GM18861 (cell line): ENCODE data around the gene ALK.

Source experiments
- ATAC-seq: cut with Tn5 transposase; IDR thresholded peaks from one replicate; pipeline ENCODE4 v1.9.1; 2021; ENCODE audit not compliant: unreplicated experiment

The ALK gene

DNA sequence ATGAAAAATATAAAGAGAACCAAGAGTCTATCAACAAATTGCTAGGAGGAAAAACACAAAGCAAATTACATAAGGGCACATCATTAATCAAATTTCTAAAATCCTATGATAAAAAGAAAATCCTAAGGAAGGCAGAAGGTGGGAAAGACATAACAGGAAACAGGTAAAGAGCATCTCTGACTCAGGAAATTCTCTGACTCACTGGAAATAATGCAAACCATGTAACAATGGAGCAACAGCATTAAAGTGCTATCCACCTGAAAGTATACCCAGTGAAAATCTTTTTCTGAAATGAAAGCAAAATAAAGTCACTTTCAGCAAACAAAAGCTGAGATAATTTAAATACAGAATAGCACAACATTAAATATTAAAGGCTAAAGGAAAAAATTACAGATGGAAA, 10.9 kb downstream of the ALK start:
- no peak for ATAC-seq

GRCh38 chr2:29902356-29902755, 19.0 kb downstream of the ALK start:
- ATAC-seq = no peak

GRCh38 chr2:29900971-29901633, 20.3 kb downstream of the ALK start:
- ATAC-seq = no peak

GRCh38 chr2:29898999-29899398, 22.4 kb downstream of the ALK start:
- ATAC-seq = no peak

DNA sequence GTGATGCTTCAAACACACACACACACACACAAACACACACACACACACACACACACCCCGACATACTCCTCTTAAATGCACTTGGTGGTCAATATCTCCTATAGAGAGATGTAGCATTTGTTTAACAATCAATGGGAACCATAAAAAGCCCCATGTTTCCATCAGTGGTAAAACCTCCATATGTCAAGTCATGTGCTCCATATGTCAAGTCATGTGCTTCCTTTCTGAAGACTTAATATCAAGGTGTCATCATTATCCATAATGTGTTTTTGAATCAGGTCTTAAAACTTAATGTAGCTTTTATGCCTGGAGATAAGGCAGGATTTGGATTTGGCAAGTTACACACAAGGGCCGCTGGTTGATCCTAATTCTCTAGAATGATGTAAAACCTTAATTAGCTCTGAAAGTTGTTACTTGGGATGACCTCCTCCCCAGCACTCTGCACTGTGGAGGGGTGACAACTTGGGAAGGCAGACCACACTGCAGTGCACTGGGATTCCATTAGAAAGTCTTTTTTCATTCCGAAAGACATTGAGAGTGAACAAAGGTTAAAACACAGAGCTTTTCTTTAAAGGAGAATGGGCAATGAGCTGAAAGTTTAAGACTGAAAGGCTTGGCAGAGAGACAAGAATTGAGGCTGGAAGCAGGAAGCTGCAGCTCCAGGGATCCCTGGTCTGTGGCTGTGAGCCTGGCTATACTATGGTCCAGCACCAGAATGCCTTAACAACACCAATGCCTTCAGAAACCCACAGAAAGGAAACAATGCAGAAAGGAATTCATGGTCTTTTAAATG, 26.4 kb downstream of the ALK start:
- ATAC-seq = no peak

DNA sequence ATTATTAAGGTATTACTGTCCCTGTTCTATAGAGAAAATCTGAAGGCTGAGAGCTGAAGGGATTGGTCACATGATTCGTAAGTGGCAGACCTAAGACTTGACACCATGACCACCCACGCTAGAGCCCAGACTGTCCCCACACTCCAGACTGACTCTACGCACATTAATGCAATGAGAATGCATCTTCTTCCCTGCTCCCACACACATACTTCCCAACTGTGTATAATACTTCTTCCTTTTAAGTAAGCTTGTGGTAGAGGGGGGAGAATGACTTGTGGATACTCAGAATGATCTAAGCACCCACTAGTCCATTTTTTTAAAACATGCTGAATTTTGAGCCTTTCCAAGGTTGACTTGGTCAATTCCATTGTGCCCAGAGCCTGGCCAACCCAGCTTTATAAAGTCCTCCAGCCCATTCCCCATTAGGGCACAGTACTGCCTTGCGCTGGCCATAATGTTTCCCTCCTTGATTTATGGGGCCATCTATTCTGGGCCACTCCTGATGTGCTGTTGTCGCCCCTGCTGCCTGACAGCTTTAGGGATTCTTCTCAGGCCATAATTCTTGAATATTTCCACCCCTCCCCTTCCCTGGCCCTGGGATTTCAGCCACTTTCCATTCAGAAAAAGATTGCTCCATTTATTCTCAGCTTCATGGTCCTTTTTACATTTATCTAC, 28.7 kb downstream of the ALK start:
- ATAC-seq = no peak

DNA sequence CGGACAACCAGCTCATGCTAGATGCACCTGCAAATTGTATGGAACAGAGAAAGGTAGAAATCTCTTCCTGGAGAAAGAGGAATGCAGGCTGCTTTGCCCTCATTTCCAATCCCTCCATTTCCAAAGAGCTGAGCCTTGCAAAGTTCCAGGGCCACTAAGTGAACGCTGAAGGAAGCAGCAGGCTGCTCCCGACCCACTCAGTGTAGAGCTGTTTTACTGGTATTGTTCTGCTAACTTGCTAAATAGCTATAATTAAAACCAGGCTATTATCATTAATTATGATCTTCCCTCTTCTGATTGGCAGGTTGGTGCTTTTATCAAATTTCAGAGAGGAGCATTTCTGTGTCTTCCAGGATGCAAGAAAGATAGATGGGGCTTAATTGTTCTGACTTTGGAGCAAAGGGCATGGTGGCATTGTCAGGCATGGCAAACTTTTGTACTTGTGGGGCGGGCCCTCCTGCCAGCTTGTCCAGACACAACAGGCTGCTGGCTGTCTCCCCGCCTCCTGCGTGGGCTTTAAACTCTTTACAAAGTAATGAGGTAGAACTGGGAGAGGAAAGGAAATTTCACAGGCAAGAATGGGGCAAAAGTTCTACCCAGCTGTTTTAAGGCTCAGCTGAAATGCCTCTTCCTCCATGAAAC, 40.2 kb downstream of the ALK start:
- no peak for ATAC-seq

DNA sequence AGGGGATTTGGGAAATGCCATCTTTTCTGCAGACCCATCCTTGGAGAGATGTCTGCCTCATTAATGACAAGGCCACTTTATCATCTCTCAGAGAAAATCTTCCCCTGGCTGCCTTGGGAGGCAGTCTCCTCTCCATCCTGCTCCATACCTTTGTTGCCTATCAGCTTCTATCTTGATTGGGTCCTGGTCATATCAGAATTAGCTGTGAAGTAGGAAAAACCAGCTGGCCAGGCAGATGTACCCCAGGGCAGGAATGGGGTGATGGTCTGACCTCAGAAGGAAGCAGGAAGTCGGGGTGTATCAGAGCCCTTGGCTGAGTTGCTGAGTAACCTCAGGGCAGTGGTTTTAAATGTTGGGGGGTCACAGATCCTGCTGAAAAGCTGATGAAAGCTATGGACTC, 41.3 kb downstream of the ALK start:
- no peak for ATAC-seq

GRCh38 chr2:29879456-29879855, 41.9 kb downstream of the ALK start:
- no peak for ATAC-seq

- ATAC-seq = no peak
Measured at GRCh38 chr2:29878898-29879297, 42.5 kb downstream of the ALK start.

- ATAC-seq = no peak
Measured at GRCh38 chr2:29876374-29876773, 45.0 kb downstream of the ALK start.

DNA sequence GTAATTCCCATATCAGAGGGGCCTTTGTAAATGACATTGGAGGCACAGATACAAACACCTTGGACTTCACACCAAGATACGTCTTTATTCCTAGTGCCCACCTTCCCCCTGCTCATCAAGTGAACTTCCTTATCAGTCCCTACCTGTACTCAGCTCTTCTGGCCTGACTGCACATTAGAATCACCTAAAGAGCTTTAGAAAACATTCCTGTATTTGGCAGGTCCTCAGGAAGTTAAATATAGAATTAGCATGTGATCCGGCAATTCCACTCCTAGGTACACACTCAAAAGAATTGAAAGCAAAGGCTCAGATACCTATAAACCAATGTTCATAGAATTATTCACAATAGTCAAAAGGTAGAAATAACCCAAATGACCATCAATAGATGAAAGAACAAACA, 46.6 kb downstream of the ALK start:
- ATAC-seq = no peak

- no peak for ATAC-seq
Measured at GRCh38 chr2:29872870-29873269, 48.5 kb downstream of the ALK start.

DNA sequence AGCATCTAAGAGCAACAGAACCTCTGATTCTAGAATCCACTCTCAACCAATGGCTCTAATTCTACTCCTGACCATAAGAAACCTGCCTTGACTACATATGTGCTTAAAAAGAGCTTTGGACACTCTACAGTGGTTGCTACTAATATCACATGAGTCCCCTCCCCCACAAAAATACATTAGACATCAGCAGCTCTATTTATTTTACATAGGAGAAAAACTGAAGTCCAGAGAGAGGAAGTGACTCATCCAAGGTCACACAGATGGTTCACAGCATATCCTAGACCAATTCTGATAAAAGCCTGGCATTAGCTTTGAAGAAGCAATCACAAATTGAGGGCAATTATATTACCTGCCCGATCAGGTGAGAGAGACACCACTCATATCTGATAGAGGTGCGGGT, 49.8 kb downstream of the ALK start:
- ATAC-seq = no peak

DNA sequence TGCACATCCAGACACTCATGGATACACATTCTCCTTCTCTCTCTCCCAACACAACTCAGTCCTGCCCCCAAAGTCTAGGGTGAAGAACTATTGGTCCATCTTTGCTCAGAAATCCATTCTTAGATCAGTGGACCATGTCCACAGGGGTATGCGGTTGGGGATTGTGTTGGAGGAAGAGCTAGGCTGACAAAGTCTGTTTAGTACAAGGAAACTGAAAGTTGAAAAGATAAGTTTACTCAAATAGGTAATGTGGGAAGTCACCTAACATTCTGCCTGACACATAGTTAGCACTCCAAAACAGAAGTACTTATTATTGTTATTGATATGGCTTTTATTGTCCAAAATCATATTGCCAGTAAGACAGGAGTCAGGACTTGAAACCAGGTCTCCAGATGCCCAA, 55.9 kb downstream of the ALK start:
- no peak for ATAC-seq

DNA sequence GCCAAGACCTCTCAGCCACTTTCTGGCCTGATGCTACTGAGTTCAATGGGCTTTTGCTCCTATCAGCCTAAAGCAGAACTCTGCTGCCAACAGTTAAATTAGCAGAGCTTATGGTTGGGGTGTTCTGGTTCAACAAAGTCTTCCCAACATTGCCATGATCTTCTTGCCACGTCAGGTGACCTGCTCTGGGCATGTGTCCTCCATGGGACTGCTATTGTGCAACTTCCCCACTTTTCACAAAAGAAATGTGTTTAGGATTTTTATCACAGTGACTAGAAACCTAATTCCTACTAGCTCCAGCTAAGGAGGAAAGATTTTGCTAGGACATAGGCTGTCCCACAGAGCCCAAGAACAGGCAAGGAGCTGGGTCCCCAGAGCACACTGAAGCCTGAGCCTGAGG, 56.4 kb downstream of the ALK start:
- ATAC-seq = no peak

DNA sequence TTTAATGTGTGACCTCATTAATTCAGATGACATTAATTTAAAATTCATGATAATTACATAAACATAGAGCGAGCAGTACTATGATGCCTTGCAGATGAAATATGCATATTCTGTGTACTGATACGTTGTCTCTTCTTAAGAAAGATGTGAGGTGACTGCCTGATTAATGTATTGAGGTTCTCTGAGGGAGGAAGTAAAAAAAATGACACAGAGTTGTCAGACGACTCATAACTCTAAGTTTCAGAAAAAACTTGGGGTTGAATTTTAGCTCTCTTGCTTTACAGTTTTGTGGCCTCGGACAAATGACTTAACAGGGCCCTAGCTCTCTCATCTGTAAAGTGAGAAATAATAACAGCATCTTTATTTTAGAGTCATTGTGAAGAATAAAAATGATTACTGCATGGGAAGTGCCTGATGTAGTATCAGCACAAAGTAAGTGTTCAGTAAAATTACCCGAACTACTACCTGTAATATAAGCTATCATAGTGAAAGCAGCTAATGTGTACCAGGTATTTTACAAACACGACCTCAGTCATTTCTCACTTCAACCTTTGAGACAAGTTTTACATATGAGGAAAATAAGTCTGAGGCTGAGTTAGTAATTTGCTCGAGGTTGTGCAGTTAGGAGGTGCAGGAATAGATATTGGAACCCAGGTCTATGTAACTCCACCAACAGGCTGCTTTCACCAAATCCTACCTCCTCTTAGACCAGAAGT, 65.3 kb downstream of the ALK start:
- ATAC-seq = no peak

GRCh38 chr2:29850794-29851193, 70.6 kb downstream of the ALK start:
- ATAC-seq = no peak

- ATAC-seq = no peak
Measured at GRCh38 chr2:29848566-29849310, 72.6 kb downstream of the ALK start.

DNA sequence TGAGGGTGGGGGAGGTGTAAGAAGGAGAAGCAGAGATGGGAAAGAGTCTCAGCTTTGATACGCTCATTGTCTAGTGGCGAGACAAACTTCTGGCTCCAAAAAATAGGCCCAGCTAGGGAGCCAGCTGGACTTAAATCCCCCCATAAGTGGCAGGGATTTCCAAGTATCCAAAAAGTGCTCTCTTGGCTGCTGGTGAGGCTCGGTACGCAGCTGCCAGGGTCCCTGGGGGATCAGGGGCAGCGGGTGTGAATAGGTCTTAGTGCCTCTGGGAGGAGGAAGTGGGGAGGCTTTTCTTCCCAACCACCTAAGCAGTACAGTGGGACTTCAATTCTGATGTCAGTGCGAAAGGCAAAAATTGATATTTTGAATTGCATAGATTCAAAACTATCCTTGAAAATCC, 73.5 kb downstream of the ALK start:
- no peak for ATAC-seq
